Ascending aorta (tissue), 2 donors: Measurements from ENCODE around the gene UGCG. TPM values are rescaled to one million over a fixed set of nuclear protein-coding genes. Genes with fewer than 3 reads are reported as not detected.

Source experiments
- DNase-seq, 2 donors: peaks; one replicate each; pipeline ENCODE4 v3.0.0-alpha.2; 2019; ENCODE audit warnings: low spot score in 2 of 2
- H3K27ac ChIP-seq, 2 donors: fragments of 200-600 bp; sonication (generic); one replicate each; pipeline ENCODE4 v1.5.1; 2016 to 2017; ENCODE audit warnings: mild to moderate bottlenecking in 1 of 2
- H3K27me3 ChIP-seq: fragments of 200-600 bp; sonication (generic); one replicate; pipeline ENCODE4 v1.5.1; 2017
- H3K36me3 ChIP-seq, 2 donors: fragments of 200-600 bp; sonication (generic); one replicate each; pipeline ENCODE4 v1.5.1; 2016
- H3K4me1 ChIP-seq, 2 donors: fragments of 200-600 bp; sonication (generic); one replicate each; pipeline ENCODE4 v1.5.1; 2016 to 2017; ENCODE audit warnings: mild to moderate bottlenecking in 1 of 2
- H3K4me3 ChIP-seq, 2 donors: fragments of 200-600 bp; sonication (generic); one replicate each; pipeline ENCODE4 v1.5.1; 2016 to 2017; ENCODE audit warnings: mild to moderate bottlenecking in 1 of 2
- H3K9me3 ChIP-seq, 2 donors: fragments of 200-600 bp; sonication (generic); one replicate each; pipeline ENCODE4 v1.5.1; 2016
- CTCF ChIP-seq, 3 experiments: fragments of 200-600 bp in 2 of 3; fragments of 450-650 bp in 1 of 3; sonication (generic) in 2 of 3; IDR thresholded peaks; one replicate each; pipeline ENCODE4 v1.5.1; 2016 to 2019; ENCODE audit warnings: antibody characterized with exemption in 3 of 3, mild to moderate bottlenecking in 1 of 3, moderate library complexity in 1 of 3
- intact Hi-C: fragments of 100-400 bp; cut with DNase I; formaldehyde crosslinking; loops from one replicate; pipeline ENCODE4 v1.15.1; 2023
- total RNA-seq: library from RNA; depleted of rRNA; stranded (reverse); fragments of >200 nt; gene quantifications from one replicate; pipeline ENCODE4 v1.1.0, GENCODE V29; 2016

Gene UGCG
- total RNA-seq, 1 donor from 2014 or later: 5.7 TPM

- TF ChIP-seq CTCF (IDR thresholded peaks at IDR 0.05): no peak
Measured at GRCh38 chr9:111963995-111964394, 67.4 kb downstream of the UGCG start.

GRCh38 chr9:111965566-111966019 is 69.0 kb downstream of the UGCG start:
- H3K4me1 ChIP-seq: no peaks in the 10 kb centered on the region
- intact Hi-C loops: no loop called here
- H3K27ac ChIP-seq: no peak overlapping the region
- H3K9me3 ChIP-seq: no peaks in the 10 kb centered on the region
- no peaks in the 10 kb centered on the region for H3K36me3 ChIP-seq
- H3K4me3 ChIP-seq: no peak overlapping the region
- TF ChIP-seq CTCF (IDR thresholded peaks at IDR 0.05): no peak
- no peak for DNase-seq
- H3K27me3 ChIP-seq: no peaks in the 10 kb centered on the region

More at GRCh38 chr9:111963995-111964394, 67.4 kb downstream of the UGCG start:
- no peak overlapping the region for H3K4me3 ChIP-seq
- intact Hi-C loops: no loop called here
- no peak overlapping the region for H3K27ac ChIP-seq
- DNase-seq: no peak
- no peaks in the 10 kb centered on the region for H3K36me3 ChIP-seq
- H3K9me3 ChIP-seq: no peaks in the 10 kb centered on the region
- H3K4me1 ChIP-seq: no peaks in the 10 kb centered on the region
- no peaks in the 10 kb centered on the region for H3K27me3 ChIP-seq

- no peaks in the 10 kb centered on the region for H3K36me3 ChIP-seq
- no peak for DNase-seq
- intact Hi-C loops: no loop called here
Measured at GRCh38 chr9:111966124-111966723, 69.6 kb downstream of the UGCG start.

GRCh38 chr9:111966861-111967291 is 70.3 kb downstream of the UGCG start:
- no peak for DNase-seq
- no peak for TF ChIP-seq CTCF (IDR thresholded peaks at IDR 0.05)
- intact Hi-C loops: no loop called here

More at GRCh38 chr9:111966124-111966723, 69.6 kb downstream of the UGCG start:
- Histone ChIP-seq H3K9me3 (no peaks in the 10 kb centered on the region), H3K27me3 (no peaks in the 10 kb centered on the region), H3K4me1 (no peaks in the 10 kb centered on the region), H3K27ac (no peak overlapping the region), H3K4me3 (no peak overlapping the region)
- TF ChIP-seq CTCF (IDR thresholded peaks at IDR 0.05): no peak

GRCh38 chr9:111967621-111968020 is 71.0 kb downstream of the UGCG start:
- H3K4me1 ChIP-seq: no peaks in the 10 kb centered on the region
- intact Hi-C loops: no loop called here
- no peaks in the 10 kb centered on the region for H3K9me3 ChIP-seq
- no peaks in the 10 kb centered on the region for H3K27me3 ChIP-seq
- TF ChIP-seq CTCF (IDR thresholded peaks at IDR 0.05): no peak
- no peaks in the 10 kb centered on the region for H3K36me3 ChIP-seq
- no peak overlapping the region for H3K27ac ChIP-seq
- no peak for DNase-seq
- H3K4me3 ChIP-seq: no peak overlapping the region

More at GRCh38 chr9:111966861-111967291, 70.3 kb downstream of the UGCG start:
- H3K9me3 ChIP-seq: no peaks in the 10 kb centered on the region
- no peaks in the 10 kb centered on the region for H3K4me1 ChIP-seq
- no peak overlapping the region for H3K27ac ChIP-seq
- no peaks in the 10 kb centered on the region for H3K27me3 ChIP-seq
- no peak overlapping the region for H3K4me3 ChIP-seq
- no peaks in the 10 kb centered on the region for H3K36me3 ChIP-seq
